ENCODE results near the gene MLLT1.

MLLT1 gene

GRCh38 chr19:6233827-6234511 is 45.8 kb downstream of the MLLT1 start:
- no peak for FAIRE-seq

GRCh38 chr19:6233056-6233826 is 46.5 kb downstream of the MLLT1 start:
- no peak for FAIRE-seq

GRCh38 chr19:6232601-6233055 is 47.1 kb downstream of the MLLT1 start:
- FAIRE-seq: no peak

GRCh38 chr19:6230991-6231448 is 48.8 kb downstream of the MLLT1 start:
- no peak for FAIRE-seq

DNA sequence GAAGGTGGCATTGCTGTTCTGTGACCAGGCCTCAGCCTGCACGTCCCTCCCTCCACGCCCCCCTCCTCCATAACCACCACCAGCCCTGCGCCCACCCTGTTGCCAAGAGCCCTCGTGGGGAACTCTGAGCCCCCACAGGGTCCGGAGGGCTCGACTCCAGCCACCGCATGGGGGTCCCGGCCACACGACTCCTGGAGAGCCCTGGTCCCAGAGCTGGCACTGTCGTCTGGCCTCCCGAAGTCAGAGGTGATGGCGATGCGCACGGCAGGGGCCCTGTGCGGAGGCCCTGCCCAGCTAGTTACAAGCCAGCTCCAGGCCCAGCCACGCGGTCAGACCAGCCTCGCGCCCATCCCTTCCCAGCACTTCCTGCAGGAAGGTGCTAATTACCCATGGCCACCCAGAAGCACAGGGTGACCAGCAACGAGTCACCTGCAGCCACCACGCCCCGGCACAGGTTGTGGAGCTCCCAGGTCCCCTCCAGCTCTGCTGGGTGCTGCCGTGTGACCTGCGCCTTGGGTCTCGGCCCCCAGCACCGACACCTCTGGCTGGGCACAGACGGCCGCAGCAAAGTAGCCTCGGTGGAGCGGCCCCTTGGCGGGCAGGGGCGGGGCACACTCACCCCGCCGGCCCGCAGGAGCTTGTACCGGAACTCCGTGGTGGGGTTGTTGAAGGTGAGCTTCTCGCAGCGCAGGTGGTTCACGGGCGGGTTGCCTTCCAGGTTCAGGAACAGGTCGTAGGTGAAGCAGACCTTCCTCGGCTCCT is 49.6 kb downstream of the MLLT1 start:
- FAIRE-seq: no peak

DNA sequence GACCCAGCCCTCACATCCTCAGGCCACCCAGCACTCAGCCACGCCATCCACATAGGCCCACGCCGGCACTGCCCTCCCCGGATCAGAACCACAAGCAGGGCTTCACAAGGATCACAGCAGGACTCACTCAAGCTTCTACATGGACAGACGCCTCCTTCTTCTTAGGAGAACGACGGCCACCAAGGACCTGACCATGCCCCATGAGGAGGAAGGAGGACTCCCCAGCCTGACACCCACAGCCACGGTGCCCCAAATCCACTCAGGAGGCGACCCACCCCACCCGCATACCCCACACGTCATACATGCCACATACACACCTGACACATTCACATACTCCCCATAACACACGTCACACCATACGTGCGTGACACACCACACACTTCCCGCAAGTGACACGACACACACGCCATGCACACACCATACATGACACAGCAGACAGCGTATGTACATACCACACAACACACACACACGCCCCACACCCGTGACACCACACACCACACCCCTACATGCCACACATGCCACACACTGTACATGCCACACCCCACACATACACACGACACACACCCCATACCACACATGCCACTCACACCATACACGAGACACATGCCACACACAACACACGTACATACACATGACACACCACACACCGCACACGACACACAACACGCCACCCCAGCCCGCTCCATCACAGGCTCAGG is 50.4 kb downstream of the MLLT1 start:
- no peak for FAIRE-seq

- no peak for FAIRE-seq
Observed at GRCh38 chr19:6228551-6229215, 51.1 kb downstream of the MLLT1 start.

DNA sequence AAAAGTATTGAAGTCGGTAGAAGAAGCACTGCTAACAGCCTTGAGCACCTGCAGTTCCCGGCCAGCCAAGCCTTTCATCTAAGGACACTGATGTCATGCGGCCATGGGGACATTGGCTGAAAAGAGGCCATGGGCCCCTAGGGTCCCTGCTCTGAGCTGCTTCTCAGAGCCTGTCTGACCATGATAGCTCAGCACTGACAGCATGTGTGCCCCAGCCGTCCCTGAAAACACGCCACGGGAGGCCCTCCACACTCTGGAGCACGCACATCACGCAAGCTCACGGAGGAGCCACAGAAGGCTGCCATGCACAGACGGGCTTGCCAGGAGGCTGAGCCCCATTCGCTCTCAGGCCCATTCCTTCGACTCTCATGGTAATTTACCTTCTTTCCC is 51.8 kb downstream of the MLLT1 start:
- no peak for FAIRE-seq

GRCh38 chr19:6227156-6227935 is 52.4 kb downstream of the MLLT1 start:
- no peak for FAIRE-seq

DNA sequence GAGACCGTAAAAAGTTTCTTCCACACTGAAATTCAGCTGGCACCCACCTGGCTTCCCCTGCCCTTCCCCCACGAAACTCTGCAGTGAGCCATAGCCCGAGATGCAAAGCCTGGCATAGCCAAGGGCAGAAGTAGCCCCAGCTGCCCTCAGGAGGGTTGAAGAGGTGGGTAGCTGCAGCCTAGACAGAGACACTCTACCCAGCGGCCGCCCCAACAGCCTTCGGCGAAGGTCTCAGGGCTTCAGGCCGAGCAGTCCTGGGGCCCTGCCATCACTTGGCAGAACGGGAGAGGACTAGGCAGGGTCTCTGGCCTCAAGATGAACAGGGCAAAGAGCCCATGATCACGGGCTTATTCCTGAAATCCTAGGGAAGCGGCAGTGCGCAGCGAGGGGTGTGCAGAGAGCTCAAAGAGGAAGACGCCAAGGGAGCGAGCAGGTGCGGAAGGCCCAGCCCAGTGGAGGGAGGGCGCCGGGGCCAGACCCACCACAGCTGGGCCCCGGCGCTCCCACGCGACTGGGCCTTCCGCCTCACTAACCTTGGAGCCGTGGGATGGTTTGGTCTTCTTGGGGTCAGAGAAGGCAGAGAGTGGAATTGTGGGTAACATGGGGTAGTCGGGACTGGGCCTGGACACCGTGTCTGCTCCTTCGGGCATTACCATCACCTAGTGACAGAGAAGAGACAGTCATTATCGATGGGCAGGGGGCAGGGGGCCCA is 53.2 kb downstream of the MLLT1 start:
- FAIRE-seq: no peak

DNA sequence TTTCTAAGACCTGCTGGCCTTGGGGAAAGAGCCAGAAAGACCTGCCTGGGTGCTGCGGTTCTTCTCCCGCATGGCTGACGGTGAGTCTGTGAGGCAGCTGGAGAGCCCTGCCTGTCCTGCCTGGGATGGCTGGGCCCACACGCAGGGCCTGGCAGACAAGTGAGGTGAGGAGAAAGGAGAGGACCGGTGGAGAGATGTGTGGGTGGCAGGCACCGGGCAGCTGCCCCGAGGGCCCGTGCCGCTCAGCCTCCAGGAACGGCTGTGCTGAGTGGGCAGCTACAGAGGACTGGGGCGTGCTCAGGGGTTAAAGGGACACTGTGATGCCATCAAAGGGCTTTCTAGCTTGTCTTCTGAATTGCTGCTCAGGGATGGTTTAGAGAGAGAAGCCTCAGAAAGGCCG is 53.8 kb downstream of the MLLT1 start:
- FAIRE-seq: no peak

- no peak for FAIRE-seq
Observed at GRCh38 chr19:6225232-6225865, 54.4 kb downstream of the MLLT1 start.

GRCh38 chr19:6224308-6224675 is 55.5 kb downstream of the MLLT1 start:
- no peak for FAIRE-seq

DNA sequence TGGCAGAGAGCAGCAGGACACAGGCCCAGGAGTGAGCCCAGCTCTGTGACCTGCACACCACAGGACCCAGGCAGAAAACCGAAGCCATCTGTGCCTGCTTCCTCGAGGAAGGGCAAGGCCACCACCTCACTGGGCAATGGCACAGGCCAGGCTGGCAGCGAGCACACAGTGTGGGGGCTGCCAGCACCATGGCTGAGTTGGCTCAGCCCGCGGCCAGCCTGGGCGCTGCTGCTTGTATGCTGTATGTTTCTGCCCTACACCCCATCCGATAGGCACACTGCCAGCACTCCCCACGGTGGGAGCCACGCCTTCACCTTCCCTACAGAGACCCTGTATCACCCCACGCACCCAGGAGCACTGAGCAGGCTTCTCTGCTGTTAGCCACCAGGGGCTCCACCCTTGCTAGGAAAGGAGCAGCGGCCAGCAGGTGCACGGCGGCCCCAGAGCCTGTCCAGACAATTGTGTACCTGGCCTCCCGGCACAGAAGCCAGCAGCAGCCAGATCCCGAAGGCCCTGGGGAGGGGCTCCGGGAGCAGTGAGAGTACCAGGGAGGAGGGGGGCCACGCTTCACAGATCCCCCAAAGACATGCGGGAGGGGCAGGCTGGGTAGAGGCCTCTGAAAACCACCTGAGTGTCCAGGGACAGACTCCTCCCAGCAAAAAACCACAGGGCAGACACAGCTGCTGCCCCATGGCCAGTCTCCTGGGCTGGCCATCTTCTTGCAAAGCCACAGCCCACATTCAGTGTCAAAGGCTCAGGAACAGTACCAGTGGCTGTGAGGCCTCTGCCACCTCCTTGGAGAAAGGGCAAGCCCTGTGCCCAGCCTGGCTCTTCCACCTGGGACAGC is 56.1 kb downstream of the MLLT1 start:
- no peak for FAIRE-seq

DNA sequence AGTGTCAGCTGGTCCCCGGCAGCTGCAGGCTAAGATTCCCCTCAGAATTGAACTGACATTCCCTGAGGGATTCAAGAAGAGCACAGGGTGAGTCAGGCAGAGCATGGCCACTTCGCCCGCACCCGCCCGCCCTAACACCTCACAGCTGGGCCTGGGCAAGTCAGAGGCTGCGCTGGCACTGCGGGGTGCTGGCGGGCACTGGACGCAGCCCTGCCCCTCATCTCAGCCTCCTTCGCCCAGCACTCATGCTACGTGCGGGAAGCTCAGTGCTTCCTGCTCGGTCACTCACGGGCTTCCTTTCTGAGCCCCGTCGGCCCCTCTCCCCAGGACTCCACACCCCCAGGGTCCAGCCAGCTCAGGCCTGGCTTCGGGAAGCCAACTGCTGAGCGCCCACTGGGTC is 56.9 kb downstream of the MLLT1 start:
- no peak for FAIRE-seq

DNA sequence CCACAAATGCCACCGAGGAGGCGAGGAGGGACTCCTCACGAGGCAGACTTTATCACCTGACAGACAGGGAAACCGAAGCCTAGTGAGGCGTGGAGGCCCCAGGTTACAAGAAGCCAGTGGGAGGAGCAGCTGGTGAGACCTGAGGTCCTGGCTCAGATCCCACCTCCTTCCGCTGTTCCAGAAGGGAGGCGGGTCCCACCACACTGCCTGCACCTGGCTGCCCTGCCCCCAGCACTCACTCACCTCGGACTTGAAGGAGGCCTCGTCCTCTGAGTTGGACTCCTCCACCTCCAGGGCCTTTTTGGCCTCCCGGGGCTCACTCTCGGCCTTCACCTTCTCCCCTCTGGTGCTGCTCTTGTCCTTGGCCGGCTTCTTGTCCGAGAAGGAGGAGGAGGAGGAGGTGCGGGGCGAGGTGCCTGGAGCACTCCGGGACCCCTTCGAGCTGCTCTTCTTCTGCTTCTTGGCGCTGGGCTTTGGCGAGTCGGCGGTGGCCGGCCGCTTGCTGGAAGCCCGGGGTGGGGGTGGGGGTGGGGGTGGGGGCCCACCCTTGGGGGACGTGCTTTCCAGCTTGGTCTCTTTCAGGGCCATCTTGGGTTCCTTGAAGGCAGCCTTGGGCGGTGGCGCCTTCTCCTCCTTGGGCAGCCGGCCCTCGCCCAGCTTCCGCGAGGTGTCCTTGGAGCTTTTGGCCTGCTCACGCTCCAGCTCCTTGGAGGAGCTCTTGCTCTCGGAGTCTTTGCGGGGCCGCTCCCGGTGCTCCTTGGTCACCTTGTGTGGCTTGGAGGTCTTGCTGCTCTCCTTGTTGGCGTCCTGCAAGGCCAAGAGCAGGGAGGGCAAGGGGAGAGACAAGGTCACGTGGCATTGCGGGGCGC is 57.7 kb downstream of the MLLT1 start:
- no peak for FAIRE-seq

DNA sequence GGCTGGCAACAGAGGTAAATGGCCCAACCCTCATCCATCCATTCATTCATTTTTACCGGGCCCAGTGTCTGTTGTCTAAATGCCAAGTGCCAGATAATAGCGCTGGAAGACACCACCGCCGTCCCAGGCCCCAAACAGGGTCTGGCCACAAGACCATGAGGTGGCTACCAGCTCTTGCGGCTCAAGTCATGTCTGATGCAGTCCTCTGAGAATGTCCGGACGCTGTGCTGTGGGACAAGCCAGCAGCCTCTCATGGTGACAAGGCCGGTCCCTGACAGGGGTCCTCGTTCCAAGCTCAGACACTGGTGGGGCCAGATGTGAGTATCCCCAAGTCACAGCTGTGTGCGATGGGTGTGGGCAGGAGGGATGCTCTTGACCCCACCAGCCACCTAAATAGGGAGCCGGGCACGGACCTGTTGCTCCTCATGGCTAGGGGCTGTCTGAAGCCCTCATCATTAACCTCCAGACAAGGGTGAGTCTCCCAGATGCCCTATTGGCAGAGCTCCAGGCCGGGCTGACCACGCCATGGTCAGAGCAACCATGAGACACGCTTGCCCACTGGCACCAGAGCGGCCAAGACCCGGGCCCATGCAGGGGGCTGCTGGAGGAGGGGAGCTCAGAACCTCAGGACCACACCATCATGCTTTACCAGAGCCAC is 58.4 kb downstream of the MLLT1 start:
- FAIRE-seq: no peak
